ENCODE data around the gene SNRPF.

The SNRPF gene

DNA sequence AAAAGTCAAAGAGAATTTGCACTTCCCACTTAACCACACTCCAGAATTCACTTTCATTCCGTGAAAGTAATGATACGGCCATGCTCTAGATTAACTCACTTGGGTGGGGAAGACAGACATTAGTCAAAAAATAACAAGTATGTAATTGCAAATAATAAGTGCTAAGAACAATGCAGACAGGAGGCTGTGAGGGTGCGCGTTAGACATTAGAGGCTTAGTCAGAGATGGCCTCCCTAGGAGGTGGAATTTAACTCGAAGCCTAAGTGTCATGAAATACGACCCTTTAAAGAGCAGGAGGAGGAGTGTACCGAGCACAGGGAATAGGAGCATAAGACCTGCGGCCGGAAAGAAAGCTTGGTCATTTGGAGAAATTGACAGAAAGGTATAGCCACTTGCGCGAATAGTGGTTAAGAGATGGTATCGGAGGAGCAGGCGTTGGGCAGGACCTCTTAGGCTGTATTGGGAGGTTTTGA is 628 bp downstream of the SNRPF start:
- DNase-seq (ENCODE audit: low read depth), result no peak

DNA sequence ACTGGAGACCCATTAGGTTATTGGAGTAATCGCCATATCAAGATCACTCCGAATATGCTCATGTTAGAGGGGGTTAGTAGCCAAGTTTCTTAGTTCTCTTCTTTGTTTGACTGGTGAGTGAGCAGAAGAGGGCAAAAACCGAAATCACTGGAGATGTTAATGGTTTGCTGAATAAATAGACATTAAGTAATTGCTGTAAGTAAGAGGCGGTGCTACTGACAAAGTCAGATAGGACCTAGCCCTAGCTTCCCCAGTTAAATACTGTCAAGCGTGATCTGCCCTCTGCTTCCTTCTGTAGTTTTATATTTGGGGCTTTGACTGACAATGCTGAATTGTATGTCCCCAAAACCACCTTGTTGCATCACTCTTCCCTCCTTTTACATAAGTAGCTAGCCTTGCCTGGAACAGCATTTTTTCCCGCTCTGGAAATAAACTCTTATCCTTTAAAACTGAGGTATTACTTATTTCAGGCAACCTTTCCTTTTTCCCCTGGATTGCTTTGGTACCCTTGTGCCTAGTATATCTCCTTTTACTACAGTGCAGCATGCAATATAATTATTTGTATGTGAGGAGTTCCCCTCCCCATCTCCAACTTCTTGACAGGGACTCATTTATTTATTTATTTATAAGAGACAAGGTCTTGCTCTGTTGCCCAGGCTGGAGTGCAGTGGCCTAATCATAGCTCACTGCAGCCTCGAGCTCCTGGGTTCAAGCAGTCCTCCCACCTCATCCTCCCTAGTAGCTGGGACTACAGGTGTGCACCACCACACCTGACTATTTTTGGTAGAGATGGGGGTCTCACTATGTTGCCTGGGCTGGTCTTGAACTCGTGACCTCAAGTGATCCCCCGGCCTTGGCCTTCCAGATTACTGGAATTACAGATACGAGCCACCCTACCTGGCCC is 1.4 kb downstream of the SNRPF start:
- no peak for DNase-seq (ENCODE audit: low read depth)

DNA sequence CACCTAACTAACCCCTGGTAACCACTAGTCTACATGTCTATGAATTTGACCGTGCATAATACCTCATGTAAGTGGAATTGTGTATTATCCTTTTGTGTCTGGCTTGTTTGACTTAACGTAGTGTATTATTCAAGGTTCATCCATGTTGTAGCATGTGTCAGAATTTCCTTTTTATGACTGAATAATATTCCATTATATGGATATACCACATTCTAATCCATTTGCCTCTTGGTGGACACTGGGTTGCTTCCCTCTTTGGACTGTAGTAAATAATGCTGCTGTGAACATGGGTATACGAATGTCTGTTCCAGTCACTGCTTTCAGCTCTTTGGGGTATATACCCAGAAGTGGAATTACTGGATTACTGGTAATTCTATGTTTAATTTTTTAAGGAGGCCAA is 3.3 kb downstream of the SNRPF start:
- no peak for DNase-seq (ENCODE audit: low read depth)

DNA sequence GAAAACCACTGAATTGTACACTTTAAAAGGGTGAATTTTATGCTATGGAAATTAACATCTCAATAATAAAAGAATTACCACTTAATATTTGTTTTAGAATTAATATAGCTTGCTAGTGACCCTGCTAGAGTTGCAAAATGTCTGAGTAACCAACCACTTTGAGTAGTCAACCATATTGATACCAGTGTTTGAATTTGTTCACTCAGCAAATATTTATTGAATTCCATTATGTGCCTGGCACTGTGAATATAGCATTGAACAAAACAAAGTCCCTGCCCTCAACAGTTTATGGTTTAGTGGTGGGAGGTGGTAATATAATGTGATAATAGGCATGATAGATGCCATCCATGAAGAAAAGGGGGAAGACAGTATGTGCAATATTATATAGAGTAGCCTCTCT is 4.6 kb downstream of the SNRPF start:
- DNase-seq (ENCODE audit: low read depth), result no peak

DNA sequence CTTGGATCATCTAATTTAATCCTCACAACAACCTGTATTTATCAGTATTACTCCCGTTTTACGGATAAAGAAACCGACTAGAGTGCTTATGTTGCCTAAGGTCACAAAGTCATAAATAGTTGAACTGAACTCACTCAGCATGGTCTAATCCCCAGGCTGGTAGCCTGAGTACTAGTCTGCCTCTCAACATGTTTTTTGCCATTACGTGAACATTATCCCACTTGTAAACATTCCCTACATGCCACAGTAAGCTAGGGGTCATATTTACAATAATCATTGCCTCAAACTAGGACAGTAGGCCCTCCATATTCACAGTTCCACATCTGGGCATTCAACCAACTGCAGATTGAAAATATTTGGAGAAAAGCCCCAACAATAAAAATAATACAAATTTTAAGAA is 12.1 kb downstream of the SNRPF start:
- no peak for DNase-seq (ENCODE audit: low read depth)

DNA sequence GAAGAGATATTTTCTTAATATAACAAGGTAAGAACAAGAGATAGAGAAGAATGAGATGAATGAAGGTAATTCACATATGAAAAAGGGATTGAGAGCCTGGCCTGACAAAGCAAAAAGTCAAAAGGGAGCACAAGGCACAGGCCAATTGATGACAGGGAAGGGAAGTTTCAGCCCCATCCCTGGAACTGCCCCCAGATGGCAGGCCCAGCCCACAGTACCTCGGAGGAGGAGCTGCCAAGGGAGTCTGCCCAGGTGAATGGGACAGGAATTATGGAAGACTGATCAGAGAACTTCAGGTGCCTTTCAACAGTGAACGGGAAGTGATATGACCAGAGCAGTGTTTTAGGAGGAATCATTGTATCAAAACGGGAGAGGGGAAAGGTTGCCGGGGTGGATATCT is 15.7 kb downstream of the SNRPF start:
- no peak for DNase-seq (ENCODE audit: low read depth)

DNA sequence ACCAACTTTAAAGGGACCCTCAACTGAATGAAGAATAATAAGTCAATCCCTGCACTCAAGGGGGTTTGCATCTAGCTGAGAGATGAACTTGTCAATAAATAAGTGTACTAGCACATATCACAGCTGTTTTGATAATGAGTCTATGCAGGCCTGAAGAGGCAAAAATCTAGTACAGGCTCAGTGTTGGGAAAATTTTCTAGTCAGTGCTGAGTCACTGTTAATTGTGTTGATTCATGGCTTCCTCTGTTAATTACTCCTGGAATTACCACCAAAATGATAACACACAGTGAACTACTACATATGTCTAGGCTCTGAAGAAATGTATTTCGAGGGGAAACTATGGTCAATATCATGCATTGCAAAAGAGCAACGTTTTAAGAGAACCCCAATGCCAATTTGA is 18.9 kb downstream of the SNRPF start:
- no peak for DNase-seq (ENCODE audit: low read depth)

DNA sequence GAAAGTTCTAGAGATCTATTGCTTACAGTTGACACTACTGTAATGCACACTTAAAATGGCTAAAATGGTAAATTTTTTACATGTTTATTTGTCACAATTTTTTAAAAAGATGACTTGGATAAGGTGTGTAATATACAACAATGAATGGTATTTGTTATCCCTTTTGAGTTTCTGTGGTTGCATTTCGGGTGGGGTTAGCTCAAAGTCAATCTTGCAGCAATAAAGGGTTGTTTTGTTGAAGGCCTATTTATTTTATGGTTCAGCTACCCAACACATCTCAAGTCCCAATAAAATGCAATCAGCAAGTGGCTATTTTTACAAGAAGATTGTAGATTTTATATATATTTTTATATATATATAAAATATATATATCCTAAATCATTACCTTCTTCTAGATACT is 22.1 kb downstream of the SNRPF start:
- no peak for DNase-seq (ENCODE audit: low read depth)

DNA sequence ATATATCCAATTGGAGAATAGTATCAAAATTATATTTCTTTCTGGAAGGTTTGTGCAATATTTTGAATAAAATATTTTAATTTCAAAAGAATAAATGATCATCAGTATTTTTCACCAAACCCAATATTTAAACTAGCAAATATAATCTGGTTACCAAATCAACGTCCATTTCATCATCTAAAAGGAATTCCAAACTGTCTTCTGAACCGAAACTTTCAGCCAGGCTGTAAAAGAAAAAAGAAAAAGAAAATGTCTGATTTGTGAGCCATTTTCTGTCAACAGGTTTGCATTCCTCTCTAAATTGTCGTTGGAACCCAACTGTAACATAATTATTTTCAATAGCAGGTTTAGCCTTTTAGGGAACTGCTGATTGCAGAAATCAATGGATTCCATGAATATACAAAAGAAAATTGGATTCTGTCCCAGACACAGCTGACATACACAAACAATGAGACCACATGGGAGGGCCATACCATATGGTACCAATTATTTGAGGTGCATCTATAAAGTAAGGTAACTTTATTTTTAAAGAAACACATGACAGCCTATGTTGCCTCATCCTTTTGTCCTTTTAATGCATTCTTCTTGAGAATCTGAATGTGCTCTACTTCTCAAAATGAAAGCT is 22.7 kb downstream of the SNRPF start:
- no peak for DNase-seq (ENCODE audit: low read depth)

DNA sequence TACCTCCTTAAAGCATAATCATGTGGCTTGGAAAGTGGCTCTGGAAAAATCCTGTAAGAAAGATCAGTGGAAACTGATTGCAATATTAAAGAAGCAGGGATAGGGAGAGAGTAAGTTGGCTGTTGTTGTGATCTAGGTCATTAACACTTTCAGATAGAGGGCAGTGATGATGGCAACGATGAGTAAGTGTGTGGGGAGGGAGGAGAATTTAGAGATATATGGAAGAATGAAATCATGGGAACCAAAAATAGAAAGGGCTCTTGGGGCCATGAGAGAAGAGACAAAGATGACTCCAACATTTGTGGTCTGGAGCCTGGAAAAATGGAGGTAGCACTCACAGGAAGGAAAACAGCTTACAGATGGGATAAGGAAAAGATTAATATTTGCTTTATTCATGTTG is 23.3 kb downstream of the SNRPF start:
- DNase-seq (ENCODE audit: low read depth), result no peak

DNA sequence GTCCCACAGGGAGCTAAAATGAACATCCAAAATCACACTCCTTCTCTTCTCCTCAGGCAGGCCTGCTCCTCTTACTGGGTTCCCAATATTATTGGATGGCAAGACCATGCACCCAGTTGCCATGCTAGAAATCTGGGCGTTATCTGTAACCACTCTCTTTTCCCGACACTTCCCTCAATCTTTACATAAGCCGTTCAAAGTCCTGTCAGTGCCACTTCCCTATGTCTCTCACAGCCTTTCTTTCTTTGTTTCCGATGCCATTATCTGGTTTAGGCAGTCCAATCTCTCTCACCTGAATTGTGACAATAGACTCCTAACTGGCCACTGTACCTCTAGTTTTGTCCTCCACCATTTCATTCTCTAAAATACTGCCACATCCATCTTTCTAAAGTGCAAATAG is 24.1 kb downstream of the SNRPF start:
- no peak for DNase-seq (ENCODE audit: low read depth)

DNA sequence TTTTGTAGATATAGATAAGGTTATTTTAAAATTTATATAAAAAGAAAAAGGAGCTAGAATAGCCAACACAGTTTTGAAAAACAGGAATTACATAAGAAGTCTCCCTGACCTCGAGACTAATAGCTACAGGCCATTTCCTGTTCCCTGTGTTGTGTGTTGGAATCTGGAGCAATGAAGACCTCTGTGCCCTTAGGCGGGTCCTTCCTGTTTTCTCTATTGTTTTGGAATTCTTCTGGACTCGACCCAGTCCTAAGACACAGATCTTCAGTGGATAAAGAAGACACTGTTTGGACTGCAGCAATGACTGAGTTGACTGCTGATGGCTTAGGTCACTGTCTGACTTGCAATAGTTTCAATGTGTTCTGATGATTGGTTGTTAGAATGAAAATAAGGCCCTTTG is 26.2 kb downstream of the SNRPF start:
- DNase-seq (ENCODE audit: low read depth), result no peak

DNA sequence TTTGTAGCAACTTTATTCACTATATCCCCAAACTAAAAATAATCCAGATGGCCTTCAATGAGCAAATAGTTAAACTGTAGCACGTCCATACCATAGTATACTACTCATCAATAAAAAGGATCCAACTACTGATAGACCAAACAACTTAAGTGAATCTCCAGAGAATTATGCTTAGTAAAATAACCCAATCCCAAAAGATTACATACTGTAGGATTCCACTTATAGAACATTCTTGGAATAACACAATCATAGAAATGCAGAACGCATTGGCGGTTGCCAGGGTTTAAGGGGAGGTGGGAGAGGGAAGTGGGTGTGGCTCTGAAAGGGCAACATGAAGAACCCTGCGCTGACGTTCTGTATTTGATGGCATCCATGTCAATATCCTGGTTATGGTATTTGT is 28.6 kb downstream of the SNRPF start:
- DNase-seq (ENCODE audit: low read depth), result no peak

DNA sequence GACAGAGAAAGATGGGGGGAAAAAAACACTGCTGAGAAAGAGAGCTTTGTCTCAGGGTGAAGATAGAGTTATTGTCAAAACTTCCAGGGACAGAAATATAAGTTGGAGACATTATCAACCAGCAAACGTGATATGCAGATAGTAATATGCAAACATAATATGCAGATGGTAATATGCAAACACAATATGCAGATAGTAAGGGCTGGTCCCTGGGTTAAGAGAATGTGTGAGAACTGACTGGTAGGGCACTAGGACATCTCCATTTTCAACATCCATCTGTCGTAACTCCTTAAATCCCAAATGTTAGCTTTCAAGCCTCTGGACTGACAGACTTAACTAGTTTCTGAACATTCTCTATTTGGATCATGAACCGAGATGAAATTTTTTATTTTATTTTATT is 32.2 kb downstream of the SNRPF start:
- no peak for DNase-seq (ENCODE audit: low read depth)

DNA sequence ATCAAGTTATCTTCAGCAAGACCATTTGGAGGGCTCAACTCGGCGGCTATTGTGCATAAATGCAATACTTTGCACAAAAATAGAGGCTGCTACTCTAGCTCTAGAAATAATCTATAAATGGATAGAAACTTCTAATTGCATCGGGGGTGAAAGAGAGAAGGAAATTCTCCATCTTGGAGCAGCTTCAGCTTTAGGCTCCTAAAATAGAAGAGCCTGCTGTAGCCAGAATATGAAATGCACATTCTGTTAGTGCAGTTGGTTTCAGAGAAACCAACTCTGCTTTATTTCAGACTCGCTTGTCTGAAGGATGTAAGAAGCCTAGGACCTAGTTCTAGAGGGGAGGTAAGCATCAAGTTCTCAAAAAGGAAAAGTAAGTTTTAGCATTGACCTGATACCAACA is 38.1 kb downstream of the SNRPF start:
- no peak for DNase-seq (ENCODE audit: low read depth)

DNA sequence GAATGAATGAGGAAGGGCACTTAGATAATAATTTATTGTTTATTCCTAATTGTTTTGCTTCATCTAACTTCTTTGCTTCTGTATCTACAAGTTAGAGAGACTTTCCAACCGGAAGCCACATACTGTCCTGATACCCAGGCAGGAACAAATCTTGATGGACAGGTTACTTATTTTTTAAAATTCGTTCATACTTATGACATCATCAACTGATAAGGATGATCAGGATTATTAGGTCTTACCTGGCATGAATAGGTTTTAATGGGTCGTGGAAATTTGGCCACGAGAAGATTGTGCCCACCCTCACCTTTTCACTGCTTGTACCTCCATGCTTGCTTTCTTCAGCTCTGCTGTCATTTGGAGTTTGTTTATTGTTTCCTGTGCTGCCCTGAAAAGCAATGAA is 39.3 kb downstream of the SNRPF start:
- no peak for DNase-seq (ENCODE audit: low read depth)

DNA sequence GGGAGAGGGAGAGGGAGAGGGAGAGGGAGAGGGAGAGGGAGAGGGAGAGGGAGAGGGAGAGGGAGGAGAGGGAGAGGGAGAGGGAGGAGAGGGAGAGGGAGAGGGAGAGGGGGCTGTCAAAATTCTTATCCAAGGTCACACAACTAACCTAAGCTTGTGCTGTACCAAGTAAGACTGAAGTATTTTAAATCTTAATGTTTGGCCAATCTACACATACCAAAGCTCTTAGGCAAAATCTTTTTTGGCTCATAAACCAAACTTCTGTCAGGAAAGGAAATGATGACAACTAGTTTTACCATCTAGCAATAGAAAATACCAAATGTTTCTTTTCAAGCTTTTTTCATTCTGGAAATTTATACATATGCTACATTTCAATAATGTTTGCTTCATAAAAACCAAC is 49.8 kb downstream of the SNRPF start:
- DNase-seq (ENCODE audit: low read depth), result no peak

DNA sequence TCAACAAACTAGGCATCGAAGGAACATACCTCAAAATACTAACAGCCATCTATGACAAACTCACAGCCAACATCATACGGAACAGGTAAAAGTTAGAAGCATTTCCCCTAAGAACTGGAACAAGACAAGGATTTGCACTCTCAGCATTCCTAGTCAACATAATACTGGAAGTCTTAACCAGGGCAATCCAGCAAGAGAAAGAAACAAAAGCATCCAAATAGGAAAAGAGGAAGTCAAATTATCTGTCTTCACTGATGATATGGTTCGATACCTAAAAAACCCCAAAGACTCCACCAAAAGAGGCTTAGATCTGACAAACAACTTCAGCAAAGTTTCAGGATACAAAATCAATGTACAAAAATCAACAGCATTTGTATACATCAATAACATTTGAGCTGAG is 51.1 kb downstream of the SNRPF start:
- DNase-seq (ENCODE audit: low read depth), result no peak

Measured in T follicular helper cell (primary cell).